DMS153 (cell line): Measurements from ENCODE around the gene AK6.
"Not testable (repeated sequence)": the region's sequence is repeated elsewhere in the genome, so short reads cannot be mapped to it uniquely, and the experiment has no call there.

Experiments used
- DNase-seq: peaks from one replicate; lab custom pipeline; 2025; lab: John Stamatoyannopoulos, UW

The AK6 gene

GRCh38 chr5:69335341-69335935 lies 33.9 kb downstream of the AK6 start:
- no peak for DNase-seq

GRCh38 chr5:69334793-69335268 lies 34.5 kb downstream of the AK6 start:
- DNase-seq: no peak

GRCh38 chr5:69333668-69334315 lies 35.5 kb downstream of the AK6 start:
- DNase-seq: not testable (repeated sequence)

GRCh38 chr5:69331528-69332445 lies 37.5 kb downstream of the AK6 start:
- no peak for DNase-seq

GRCh38 chr5:69329905-69330489 lies 39.3 kb downstream of the AK6 start:
- DNase-seq: no peak

GRCh38 chr5:69326365-69326764 lies 43.0 kb downstream of the AK6 start:
- DNase-seq: no peak

GRCh38 chr5:69317391-69317790 lies 51.9 kb downstream of the AK6 start:
- no peak for DNase-seq

- no peak for DNase-seq
Measured at GRCh38 chr5:69315972-69316371, 53.3 kb downstream of the AK6 start.

- no peak for DNase-seq
Measured at GRCh38 chr5:69313428-69313827, 55.9 kb downstream of the AK6 start.

GRCh38 chr5:69312459-69313160 lies 56.7 kb downstream of the AK6 start:
- DNase-seq: no peak

- no peak for DNase-seq
Measured at GRCh38 chr5:69309380-69309779, 59.9 kb downstream of the AK6 start.

- DNase-seq: no peak
Measured at GRCh38 chr5:69308046-69308553, 61.2 kb downstream of the AK6 start.

GRCh38 chr5:69305512-69305911 lies 63.8 kb downstream of the AK6 start:
- no peak for DNase-seq
